Measurements from ENCODE around the gene MAGI1. TPM values are rescaled to one million over a fixed set of nuclear protein-coding genes. Genes with fewer than 3 reads are reported as not detected.

MAGI1 gene
- total RNA-seq, 4 donors from 2014 or later = 17.2 to 40.8 (median 28.1) TPM

DNA sequence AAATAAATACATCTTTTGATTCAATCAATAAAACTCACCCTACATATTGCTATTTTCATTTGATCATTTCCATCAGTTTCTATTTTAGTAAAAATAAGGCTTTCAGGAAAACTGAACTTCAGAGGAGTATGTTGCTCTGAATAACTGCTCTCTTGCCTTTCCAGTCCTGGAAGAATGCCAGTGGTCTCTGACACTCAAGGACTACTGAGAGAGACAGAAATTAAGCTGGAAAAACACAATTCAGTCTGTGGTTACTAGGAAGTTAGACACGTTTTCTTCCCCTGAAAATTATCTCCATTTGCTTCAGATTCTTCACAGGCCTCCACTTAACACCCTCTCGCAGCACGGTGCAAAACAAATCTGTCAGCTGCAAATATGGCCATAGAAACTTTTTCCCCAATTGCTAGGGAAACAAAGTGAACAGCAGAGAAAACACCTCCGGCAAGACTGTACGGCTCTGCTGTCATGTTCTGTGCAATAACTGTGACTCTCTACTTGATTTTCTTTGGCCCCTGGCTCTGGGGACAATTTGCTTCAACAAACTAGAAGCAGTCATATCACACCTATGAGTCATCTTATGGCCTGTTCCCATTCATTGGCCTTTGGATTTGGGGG is 353.0 kb downstream of the MAGI1 start:
- Histone ChIP-seq H3K27ac (no peak overlapping the region), H3K4me3 (no peak overlapping the region), H3K36me3 (no peaks in the 10 kb centered on the region), H3K9me3 (no peaks in the 10 kb centered on the region), H3K27me3 (no peaks in the 10 kb centered on the region), H3K4me1 (peaks cover 0 to 11% (median 0%) of the 10 kb centered on the region in 3 donors)
- no peak for TF ChIP-seq POLR2AphosphoS5 (IDR thresholded peaks at IDR 0.05)
- TF ChIP-seq POLR2A (IDR thresholded peaks at IDR 0.05) = no peak
- TF ChIP-seq, protein P1, sequence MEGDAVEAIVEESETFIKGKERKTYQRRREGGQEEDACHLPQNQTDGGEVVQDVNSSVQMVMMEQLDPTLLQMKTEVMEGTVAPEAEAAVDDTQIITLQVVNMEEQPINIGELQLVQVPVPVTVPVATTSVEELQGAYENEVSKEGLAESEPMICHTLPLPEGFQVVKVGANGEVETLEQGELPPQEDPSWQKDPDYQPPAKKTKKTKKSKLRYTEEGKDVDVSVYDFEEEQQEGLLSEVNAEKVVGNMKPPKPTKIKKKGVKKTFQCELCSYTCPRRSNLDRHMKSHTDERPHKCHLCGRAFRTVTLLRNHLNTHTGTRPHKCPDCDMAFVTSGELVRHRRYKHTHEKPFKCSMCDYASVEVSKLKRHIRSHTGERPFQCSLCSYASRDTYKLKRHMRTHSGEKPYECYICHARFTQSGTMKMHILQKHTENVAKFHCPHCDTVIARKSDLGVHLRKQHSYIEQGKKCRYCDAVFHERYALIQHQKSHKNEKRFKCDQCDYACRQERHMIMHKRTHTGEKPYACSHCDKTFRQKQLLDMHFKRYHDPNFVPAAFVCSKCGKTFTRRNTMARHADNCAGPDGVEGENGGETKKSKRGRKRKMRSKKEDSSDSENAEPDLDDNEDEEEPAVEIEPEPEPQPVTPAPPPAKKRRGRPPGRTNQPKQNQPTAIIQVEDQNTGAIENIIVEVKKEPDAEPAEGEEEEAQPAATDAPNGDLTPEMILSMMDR (IDR thresholded peaks at IDR 0.05) = no peak
- TF ChIP-seq EP300 (IDR thresholded peaks at IDR 0.05) = no peak
- ATAC-seq = no peak
- 24 to 27% methylated on average over 5 of the region's 5 CpGs for WGBS, 2 donors (ENCODE audit: low coverage in 1 of 2)

DNA sequence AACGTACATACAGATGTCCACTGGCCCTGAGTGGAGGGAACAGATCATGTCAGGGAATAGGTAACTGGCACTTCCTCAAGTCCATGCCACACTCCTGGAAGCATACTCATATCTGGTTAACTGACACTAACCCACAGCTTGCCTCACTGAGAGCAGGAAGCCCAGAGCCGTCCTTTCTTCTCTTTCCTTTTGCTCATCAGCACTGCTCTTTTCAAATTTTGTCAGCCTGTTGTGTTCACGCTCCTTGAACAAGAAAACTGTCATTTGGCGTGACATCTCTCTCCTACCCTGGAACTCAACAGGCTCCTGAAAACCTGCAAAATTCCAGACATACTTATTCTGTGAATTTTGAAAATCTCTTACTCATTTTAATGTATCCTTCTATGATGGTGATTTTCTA is 360.2 kb downstream of the MAGI1 start:
- no peak for ATAC-seq
- TF ChIP-seq, protein P1 (IDR thresholded peaks at IDR 0.05) = no peak
- TF ChIP-seq EP300 (IDR thresholded peaks at IDR 0.05) (no peak), POLR2AphosphoS5 (IDR thresholded peaks at IDR 0.05) (no peak), POLR2A (IDR thresholded peaks at IDR 0.05) (no peak)
- H3K9me3 ChIP-seq = no peaks in the 10 kb centered on the region
- H3K4me1 ChIP-seq = no peaks in the 10 kb centered on the region
- H3K4me3 ChIP-seq = no peak overlapping the region
- H3K36me3 ChIP-seq = no peaks in the 10 kb centered on the region
- H3K27ac ChIP-seq = no peak overlapping the region
- WGBS, 2 donors (ENCODE audit: low coverage in 1 of 2) = 93 to 94% methylated on average over 3 to 4 of the region's 4 CpGs
- no peaks in the 10 kb centered on the region for H3K27me3 ChIP-seq

DNA sequence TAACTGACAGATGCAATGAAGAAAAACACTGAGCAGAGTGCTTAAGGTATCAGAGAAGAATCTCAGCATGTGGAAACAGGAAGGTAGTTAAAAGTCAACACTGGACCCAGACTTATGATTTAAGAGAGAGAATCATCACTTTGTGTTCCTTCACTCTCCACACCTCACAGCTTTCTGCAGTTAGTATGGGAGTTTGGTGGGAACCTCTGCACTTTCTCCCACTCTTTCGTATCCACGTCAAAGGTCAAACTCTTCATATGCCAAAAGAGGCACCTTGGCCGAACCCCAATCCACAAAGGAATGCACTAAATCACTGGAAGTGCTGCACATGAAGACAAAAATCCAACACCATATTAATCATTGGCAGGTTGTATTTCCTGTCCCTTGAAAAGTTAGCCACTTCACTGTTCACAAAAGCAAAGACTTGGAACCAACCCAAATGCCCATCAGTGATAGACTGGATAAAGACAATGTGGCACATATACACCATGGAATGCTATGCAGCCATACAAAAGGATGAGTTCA is 361.2 kb downstream of the MAGI1 start:
- Histone ChIP-seq H3K27me3 (no peaks in the 10 kb centered on the region), H3K4me3 (no peak overlapping the region), H3K27ac (no peak overlapping the region), H3K4me1 (no peaks in the 10 kb centered on the region), H3K9me3 (no peaks in the 10 kb centered on the region), H3K36me3 (no peaks in the 10 kb centered on the region)
- TF ChIP-seq, protein P1 (IDR thresholded peaks at IDR 0.05) = no peak
- TF ChIP-seq POLR2AphosphoS5 (IDR thresholded peaks at IDR 0.05) (no peak), POLR2A (IDR thresholded peaks at IDR 0.05) (no peak), EP300 (IDR thresholded peaks at IDR 0.05) (no peak)
- no peak for ATAC-seq
- WGBS, 2 donors (ENCODE audit: low coverage in 1 of 2) = 68 to 83% methylated on average over 3 of the region's 3 CpGs

DNA sequence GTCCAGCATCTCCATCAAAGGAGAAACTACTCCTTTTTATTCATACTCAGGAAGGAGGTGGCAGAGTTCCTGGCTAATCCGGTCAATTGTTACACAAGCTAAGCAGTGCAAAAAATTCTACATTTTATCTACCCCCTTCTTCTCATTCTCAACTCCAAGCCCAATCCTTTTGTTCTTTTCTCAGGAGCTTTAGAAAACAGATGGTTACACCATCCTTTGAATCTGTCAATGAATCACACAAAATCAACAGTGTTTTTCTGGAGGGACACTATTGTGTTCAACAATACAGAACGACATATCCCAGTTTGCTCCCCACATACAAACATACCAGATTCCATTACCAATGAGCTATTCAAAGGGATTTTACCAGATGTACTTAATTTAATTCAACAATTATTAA is 362.1 kb downstream of the MAGI1 start:
- Histone ChIP-seq H3K27ac (no peak overlapping the region), H3K4me1 (no peaks in the 10 kb centered on the region), H3K4me3 (no peak overlapping the region), H3K36me3 (no peaks in the 10 kb centered on the region), H3K9me3 (no peaks in the 10 kb centered on the region), H3K27me3 (no peaks in the 10 kb centered on the region)
- TF ChIP-seq, protein P1 (IDR thresholded peaks at IDR 0.05) = no peak
- no peak for TF ChIP-seq EP300 (IDR thresholded peaks at IDR 0.05)
- no peak for TF ChIP-seq POLR2A (IDR thresholded peaks at IDR 0.05)
- TF ChIP-seq POLR2AphosphoS5 (IDR thresholded peaks at IDR 0.05) = no peak
- ATAC-seq = no peak
- WGBS, 2 donors (ENCODE audit: low coverage in 1 of 2) = 84 to 87% methylated on average over 2 of the region's 2 CpGs

DNA sequence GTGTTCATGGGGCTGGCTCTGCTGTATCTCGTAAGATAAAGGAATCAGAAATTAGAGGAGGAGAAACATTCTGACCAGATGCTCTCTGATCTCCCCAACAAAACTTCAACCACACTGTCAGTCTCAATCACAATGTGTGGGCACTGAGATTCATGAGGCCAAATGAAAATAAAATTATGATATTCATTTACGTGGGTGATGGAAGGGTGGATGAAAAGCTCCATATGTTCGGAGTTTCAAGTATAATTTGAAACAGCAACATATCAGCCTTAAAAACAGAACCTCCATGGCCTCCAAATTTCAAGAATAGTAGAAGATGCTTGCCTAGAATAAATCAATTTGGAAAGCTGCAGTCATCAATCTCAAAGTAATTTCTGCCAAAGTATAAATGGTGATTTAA is 363.7 kb downstream of the MAGI1 start:
- Histone ChIP-seq H3K27me3 (no peaks in the 10 kb centered on the region), H3K27ac (no peak overlapping the region), H3K36me3 (no peaks in the 10 kb centered on the region), H3K4me3 (no peak overlapping the region), H3K4me1 (no peaks in the 10 kb centered on the region), H3K9me3 (no peaks in the 10 kb centered on the region)
- no peak for ATAC-seq
- TF ChIP-seq EP300 (IDR thresholded peaks at IDR 0.05) = no peak
- no peak for TF ChIP-seq POLR2AphosphoS5 (IDR thresholded peaks at IDR 0.05)
- no peak for TF ChIP-seq POLR2A (IDR thresholded peaks at IDR 0.05)
- TF ChIP-seq, protein P1 (IDR thresholded peaks at IDR 0.05) = no peak
- WGBS, 2 donors (ENCODE audit: low coverage in 1 of 2) = 79 to 82% methylated on average over 3 of the region's 3 CpGs
